GM12878 (cell line): ENCODE results near the gene TNFSF9. TPM values are rescaled to one million over a fixed set of nuclear protein-coding genes. Genes with fewer than 3 reads are reported as not detected.

ENCODE experiments used
- ASH2L ChIP-seq: fragments of 300-600, 200-600 bp; sonication (generic); IDR thresholded peaks from 2 replicates; pipeline ENCODE4 v1.6.1; 2017; ENCODE audit warnings: low read depth, mild to moderate bottlenecking, borderline replicate concordance
- BCL11A ChIP-seq: IDR thresholded peaks from 2 replicates; pipeline ENCODE4 v1.6.1; 2011; ENCODE audit warnings: low read depth, low read length
- CBX3 ChIP-seq: fragments of 200-600 bp; sonication (generic); IDR thresholded peaks from 2 replicates; pipeline ENCODE4 v1.6.1; 2016; ENCODE audit warnings: low read depth, borderline replicate concordance
- EGR1 ChIP-seq, 2 experiments: IDR thresholded peaks; 1 replicate in 1 of 2; 2 replicates in 1 of 2; pipeline ENCODE4 v1.6.1; 2011 to 2012; ENCODE audit warnings: low read depth in 2 of 2, low read length in 2 of 2, borderline replicate concordance in 1 of 2, mild to moderate bottlenecking in 1 of 2, moderate library complexity in 1 of 2
- HDAC6 ChIP-seq: fragments of 200-600 bp; sonication (generic); IDR thresholded peaks from one replicate; pipeline ENCODE4 v1.8.0; 2017; ENCODE audit warnings: antibody characterized with exemption; ENCODE audit not compliant: unreplicated experiment
- IKZF1 ChIP-seq: fragments of 450-650 bp; conservative IDR thresholded peaks from 2 replicates; pipeline ENCODE4 v1.6.1; 2017; ENCODE audit warnings: antibody characterized with exemption, mild to moderate bottlenecking
- JUNB ChIP-seq: IDR thresholded peaks from 2 replicates; pipeline ENCODE4 v1.6.1; 2016; ENCODE audit warnings: antibody characterized with exemption, mild to moderate bottlenecking
- RCOR1 ChIP-seq: conservative IDR thresholded peaks from 2 replicates; pipeline ENCODE4 v1.6.1; 2012; ENCODE audit warnings: low read depth, low read length, improper control_type of control experiment
- RELA ChIP-seq: fragments of 450-650 bp; IDR thresholded peaks from 2 replicates; pipeline ENCODE4 v1.8.0; 2014; ENCODE audit warnings: borderline replicate concordance; ENCODE audit not compliant: partially characterized antibody
- SIN3A ChIP-seq: IDR thresholded peaks from 2 replicates; pipeline ENCODE4 v1.6.1; 2012; ENCODE audit warnings: low read depth, low read length, improper control_type of control experiment
- SMARCA5 ChIP-seq: fragments of 450-650 bp; IDR thresholded peaks from 2 replicates; pipeline ENCODE4 v1.6.1; 2017; ENCODE audit warnings: mild to moderate bottlenecking
- SPI1 ChIP-seq: IDR thresholded peaks from 2 replicates; pipeline ENCODE4 v1.6.1; 2011; ENCODE audit warnings: low read depth, mild to moderate bottlenecking, low read length, moderate library complexity, borderline replicate concordance; ENCODE audit not compliant: insufficient read depth
- TAF1 ChIP-seq: IDR thresholded peaks from 2 replicates; pipeline ENCODE4 v1.6.1; 2011; ENCODE audit warnings: mild to moderate bottlenecking, low read depth, low read length, borderline replicate concordance
- TCF12 ChIP-seq: IDR thresholded peaks from 2 replicates; pipeline ENCODE4 v1.6.1; 2011; ENCODE audit warnings: low read depth, mild to moderate bottlenecking, low read length
- ZNF622 ChIP-seq: fragments of 450-650 bp; IDR thresholded peaks from 2 replicates; pipeline ENCODE4 v1.6.1; 2017; ENCODE audit warnings: mild to moderate bottlenecking, inconsistent platforms
- polyA plus RNA-seq, 11 experiments: library from polyadenylated mRNA; depleted of rRNA in 4 of 11; unstranded in 6 of 11; stranded (reverse) in 5 of 11; fragments of >200 nt; fragmentation: Nextera tagmentation in 4 of 11; fragmentation: Illumina TruSeq in 1 of 11; extraction: Ambion mirVana in 4 of 11; extraction: Trizol in 1 of 11; gene quantifications; 1 replicate in 1 of 11; 2 replicates in 10 of 11; pipeline versions ENCODE4 v1.2.1 to v1.2.3, GENCODE V29; 2011 to 2016; ENCODE audit warnings: inconsistent platforms in 2 of 11, missing spikeins in 2 of 11, low read depth in 1 of 11
- total RNA-seq, 4 experiments: library from RNA; depleted of rRNA in 3 of 4; stranded (reverse); fragments of >200 nt in 3 of 4; fragmentation: Illumina TruSeq in 1 of 4; extraction: Trizol in 1 of 4; gene quantifications; 2 replicates each; pipeline versions ENCODE4 v1.2.1 to v1.2.3, GENCODE V29; 2013 to 2021
- TF ChIP-seq, protein P1 (sequence below): fragments of 450-650 bp; IDR thresholded peaks from 2 replicates; pipeline ENCODE4 v1.6.1; 2017; ENCODE audit warnings: low read depth, mild to moderate bottlenecking, moderate library complexity
- TF ChIP-seq, protein P2 (sequence below): IDR thresholded peaks from 2 replicates; pipeline ENCODE4 v1.6.1; 2012; ENCODE audit warnings: low read depth, low read length, improper control_type of control experiment
- TF ChIP-seq, protein P3 (sequence below): fragments of 450-650 bp; IDR thresholded peaks from 2 replicates; pipeline ENCODE4 v1.6.1; 2018; ENCODE audit warnings: borderline replicate concordance, mild to moderate bottlenecking; ENCODE audit not compliant: partially characterized antibody
- TF ChIP-seq, protein P4 (sequence below): IDR thresholded peaks from 2 replicates; pipeline ENCODE4 v1.6.1; 2011; ENCODE audit warnings: low read depth, low read length, improper control_type of control experiment, borderline replicate concordance
- TF ChIP-seq, protein P5 (sequence below): IDR thresholded peaks from 2 replicates; pipeline ENCODE4 v1.6.1; 2012; ENCODE audit warnings: mild to moderate bottlenecking, low read depth, low read length

The TNFSF9 gene
- total and polyA plus RNA-seq, 10 of the 15 experiments (the other 5 are each of a cell fraction or from before 2014, with no cell fraction given) = 6.2 to 75.3 (median 22.1) TPM

DNA sequence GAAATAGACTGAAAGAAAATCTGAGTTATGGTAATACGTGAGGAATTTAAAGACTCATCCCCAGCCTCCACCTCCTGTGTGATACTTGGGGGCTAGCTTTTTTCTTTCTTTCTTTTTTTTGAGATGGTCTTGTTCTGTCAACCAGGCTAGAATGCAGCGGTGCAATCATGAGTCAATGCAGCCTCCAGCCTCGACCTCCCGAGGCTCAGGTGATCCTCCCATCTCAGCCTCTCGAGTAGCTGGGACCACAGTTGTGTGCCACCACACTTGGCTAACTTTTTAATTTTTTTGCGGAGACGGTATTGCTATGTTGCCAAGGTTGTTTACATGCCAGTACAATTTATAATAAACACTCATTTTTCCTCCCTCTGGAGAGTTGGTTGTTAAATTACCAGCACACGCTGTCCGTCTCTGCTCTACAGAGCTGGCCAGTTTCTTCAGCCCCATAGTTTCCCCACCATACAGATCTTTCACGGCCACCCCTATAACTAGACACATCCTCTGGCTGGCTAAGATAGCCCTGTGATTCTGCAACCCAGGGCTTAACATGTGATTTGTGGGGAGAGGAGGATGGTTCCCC, 4.8 kb downstream of the TNFSF9 start (continued):
- TF ChIP-seq, protein P1, sequence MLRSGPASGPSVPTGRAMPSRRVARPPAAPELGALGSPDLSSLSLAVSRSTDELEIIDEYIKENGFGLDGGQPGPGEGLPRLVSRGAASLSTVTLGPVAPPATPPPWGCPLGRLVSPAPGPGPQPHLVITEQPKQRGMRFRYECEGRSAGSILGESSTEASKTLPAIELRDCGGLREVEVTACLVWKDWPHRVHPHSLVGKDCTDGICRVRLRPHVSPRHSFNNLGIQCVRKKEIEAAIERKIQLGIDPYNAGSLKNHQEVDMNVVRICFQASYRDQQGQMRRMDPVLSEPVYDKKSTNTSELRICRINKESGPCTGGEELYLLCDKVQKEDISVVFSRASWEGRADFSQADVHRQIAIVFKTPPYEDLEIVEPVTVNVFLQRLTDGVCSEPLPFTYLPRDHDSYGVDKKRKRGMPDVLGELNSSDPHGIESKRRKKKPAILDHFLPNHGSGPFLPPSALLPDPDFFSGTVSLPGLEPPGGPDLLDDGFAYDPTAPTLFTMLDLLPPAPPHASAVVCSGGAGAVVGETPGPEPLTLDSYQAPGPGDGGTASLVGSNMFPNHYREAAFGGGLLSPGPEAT = no peak
- TF ChIP-seq, protein P2, sequence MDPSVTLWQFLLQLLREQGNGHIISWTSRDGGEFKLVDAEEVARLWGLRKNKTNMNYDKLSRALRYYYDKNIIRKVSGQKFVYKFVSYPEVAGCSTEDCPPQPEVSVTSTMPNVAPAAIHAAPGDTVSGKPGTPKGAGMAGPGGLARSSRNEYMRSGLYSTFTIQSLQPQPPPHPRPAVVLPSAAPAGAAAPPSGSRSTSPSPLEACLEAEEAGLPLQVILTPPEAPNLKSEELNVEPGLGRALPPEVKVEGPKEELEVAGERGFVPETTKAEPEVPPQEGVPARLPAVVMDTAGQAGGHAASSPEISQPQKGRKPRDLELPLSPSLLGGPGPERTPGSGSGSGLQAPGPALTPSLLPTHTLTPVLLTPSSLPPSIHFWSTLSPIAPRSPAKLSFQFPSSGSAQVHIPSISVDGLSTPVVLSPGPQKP = no peak
- TF ChIP-seq BCL11A = no peak
- no peak for TF ChIP-seq SIN3A
- no peak for TF ChIP-seq SPI1
- no peak for TF ChIP-seq ZNF622
- TF ChIP-seq, protein P3, sequence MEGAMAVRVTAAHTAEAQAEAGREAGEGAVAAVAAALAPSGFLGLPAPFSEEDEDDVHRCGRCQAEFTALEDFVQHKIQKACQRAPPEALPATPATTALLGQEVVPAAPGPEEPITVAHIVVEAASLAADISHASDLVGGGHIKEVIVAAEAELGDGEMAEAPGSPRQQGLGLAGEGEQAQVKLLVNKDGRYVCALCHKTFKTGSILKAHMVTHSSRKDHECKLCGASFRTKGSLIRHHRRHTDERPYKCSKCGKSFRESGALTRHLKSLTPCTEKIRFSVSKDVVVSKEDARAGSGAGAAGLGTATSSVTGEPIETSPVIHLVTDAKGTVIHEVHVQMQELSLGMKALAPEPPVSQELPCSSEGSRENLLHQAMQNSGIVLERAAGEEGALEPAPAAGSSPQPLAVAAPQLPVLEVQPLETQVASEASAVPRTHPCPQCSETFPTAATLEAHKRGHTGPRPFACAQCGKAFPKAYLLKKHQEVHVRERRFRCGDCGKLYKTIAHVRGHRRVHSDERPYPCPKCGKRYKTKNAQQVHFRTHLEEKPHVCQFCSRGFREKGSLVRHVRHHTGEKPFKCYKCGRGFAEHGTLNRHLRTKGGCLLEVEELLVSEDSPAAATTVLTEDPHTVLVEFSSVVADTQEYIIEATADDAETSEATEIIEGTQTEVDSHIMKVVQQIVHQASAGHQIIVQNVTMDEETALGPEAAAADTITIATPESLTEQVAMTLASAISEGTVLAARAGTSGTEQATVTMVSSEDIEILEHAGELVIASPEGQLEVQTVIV = no peak
- TF ChIP-seq CBX3 = no peak
- no peak for TF ChIP-seq EGR1 (IDR thresholded peaks at IDR 0.05; ENCODE audit: borderline replicate concordance in 1 of 2, low read depth in 2 of 2, low read length in 2 of 2)
- TF ChIP-seq RCOR1 = 0 out of 2 replicates have a peak, but pooled peaks have one; percentile 41
- TF ChIP-seq TAF1 = no peak
- no peak for TF ChIP-seq SMARCA5
- TF ChIP-seq, protein P4, sequence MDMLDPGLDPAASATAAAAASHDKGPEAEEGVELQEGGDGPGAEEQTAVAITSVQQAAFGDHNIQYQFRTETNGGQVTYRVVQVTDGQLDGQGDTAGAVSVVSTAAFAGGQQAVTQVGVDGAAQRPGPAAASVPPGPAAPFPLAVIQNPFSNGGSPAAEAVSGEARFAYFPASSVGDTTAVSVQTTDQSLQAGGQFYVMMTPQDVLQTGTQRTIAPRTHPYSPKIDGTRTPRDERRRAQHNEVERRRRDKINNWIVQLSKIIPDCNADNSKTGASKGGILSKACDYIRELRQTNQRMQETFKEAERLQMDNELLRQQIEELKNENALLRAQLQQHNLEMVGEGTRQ = no peak
- no peak for TF ChIP-seq ASH2L
- TF ChIP-seq IKZF1 = no peak
- TF ChIP-seq JUNB = no peak
- TF ChIP-seq, protein P5, sequence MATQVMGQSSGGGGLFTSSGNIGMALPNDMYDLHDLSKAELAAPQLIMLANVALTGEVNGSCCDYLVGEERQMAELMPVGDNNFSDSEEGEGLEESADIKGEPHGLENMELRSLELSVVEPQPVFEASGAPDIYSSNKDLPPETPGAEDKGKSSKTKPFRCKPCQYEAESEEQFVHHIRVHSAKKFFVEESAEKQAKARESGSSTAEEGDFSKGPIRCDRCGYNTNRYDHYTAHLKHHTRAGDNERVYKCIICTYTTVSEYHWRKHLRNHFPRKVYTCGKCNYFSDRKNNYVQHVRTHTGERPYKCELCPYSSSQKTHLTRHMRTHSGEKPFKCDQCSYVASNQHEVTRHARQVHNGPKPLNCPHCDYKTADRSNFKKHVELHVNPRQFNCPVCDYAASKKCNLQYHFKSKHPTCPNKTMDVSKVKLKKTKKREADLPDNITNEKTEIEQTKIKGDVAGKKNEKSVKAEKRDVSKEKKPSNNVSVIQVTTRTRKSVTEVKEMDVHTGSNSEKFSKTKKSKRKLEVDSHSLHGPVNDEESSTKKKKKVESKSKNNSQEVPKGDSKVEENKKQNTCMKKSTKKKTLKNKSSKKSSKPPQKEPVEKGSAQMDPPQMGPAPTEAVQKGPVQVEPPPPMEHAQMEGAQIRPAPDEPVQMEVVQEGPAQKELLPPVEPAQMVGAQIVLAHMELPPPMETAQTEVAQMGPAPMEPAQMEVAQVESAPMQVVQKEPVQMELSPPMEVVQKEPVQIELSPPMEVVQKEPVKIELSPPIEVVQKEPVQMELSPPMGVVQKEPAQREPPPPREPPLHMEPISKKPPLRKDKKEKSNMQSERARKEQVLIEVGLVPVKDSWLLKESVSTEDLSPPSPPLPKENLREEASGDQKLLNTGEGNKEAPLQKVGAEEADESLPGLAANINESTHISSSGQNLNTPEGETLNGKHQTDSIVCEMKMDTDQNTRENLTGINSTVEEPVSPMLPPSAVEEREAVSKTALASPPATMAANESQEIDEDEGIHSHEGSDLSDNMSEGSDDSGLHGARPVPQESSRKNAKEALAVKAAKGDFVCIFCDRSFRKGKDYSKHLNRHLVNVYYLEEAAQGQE = no peak
- peak; percentile 8 for TF ChIP-seq HDAC6
- no peak for TF ChIP-seq TCF12
- TF ChIP-seq RELA = no peak
